HG03460 (cell line): ENCODE measurements around the gene SLC7A14.

Experiments
- ATAC-seq: cut with Tn5 transposase; IDR thresholded peaks from one replicate; pipeline ENCODE4 v1.9.1; 2021; ENCODE audit not compliant: unreplicated experiment

Gene SLC7A14

GRCh38 chr3:170539897-170540296, 46.0 kb downstream of the SLC7A14 start:
- no peak for ATAC-seq

GRCh38 chr3:170536712-170537111, 49.2 kb downstream of the SLC7A14 start:
- no peak for ATAC-seq

- ATAC-seq, result no peak
Observed at GRCh38 chr3:170534227-170534626, 51.6 kb downstream of the SLC7A14 start.

- ATAC-seq, result no peak
Observed at GRCh38 chr3:170532573-170532972, 53.3 kb downstream of the SLC7A14 start.

GRCh38 chr3:170531657-170532335, 54.1 kb downstream of the SLC7A14 start:
- no peak for ATAC-seq

GRCh38 chr3:170531054-170531453, 54.8 kb downstream of the SLC7A14 start:
- no peak for ATAC-seq

- ATAC-seq, result no peak
Observed at GRCh38 chr3:170529912-170530311, 56.0 kb downstream of the SLC7A14 start.

- ATAC-seq, result no peak
Observed at GRCh38 chr3:170529346-170529745, 56.5 kb downstream of the SLC7A14 start.

GRCh38 chr3:170528726-170529125, 57.1 kb downstream of the SLC7A14 start:
- ATAC-seq, result no peak

GRCh38 chr3:170524073-170524472, 61.8 kb downstream of the SLC7A14 start:
- ATAC-seq, result no peak

GRCh38 chr3:170523248-170523647, 62.6 kb downstream of the SLC7A14 start:
- no peak for ATAC-seq

- no peak for ATAC-seq
Observed at GRCh38 chr3:170522201-170522600, 63.7 kb downstream of the SLC7A14 start.

GRCh38 chr3:170520996-170521395, 64.9 kb downstream of the SLC7A14 start:
- no peak for ATAC-seq

GRCh38 chr3:170517242-170517945, 68.5 kb downstream of the SLC7A14 start:
- ATAC-seq, result no peak

GRCh38 chr3:170513642-170514041, 72.2 kb downstream of the SLC7A14 start:
- ATAC-seq, result no peak

GRCh38 chr3:170511371-170511770, 74.5 kb downstream of the SLC7A14 start:
- no peak for ATAC-seq

- no peak for ATAC-seq
Observed at GRCh38 chr3:170508839-170509238, 77.0 kb downstream of the SLC7A14 start.

- no peak for ATAC-seq
Observed at GRCh38 chr3:170508291-170508690, 77.6 kb downstream of the SLC7A14 start.

- ATAC-seq, result no peak
Observed at GRCh38 chr3:170507063-170507462, 78.8 kb downstream of the SLC7A14 start.

GRCh38 chr3:170506556-170506955, 79.3 kb downstream of the SLC7A14 start:
- ATAC-seq, result no peak

GRCh38 chr3:170502297-170502696, 83.6 kb downstream of the SLC7A14 start:
- no peak for ATAC-seq

- no peak for ATAC-seq
Observed at GRCh38 chr3:170500995-170501394, 84.9 kb downstream of the SLC7A14 start.

- no peak for ATAC-seq
Observed at GRCh38 chr3:170500462-170500861, 85.4 kb downstream of the SLC7A14 start.
